ENCODE data around the gene NCR3LG1. TPM values are rescaled to one million over a fixed set of nuclear protein-coding genes. Genes with fewer than 3 reads are reported as not detected.

NCR3LG1 gene
- total and polyA plus RNA-seq, 8 donors = under 0.01 to 13.6 (median 4.1) TPM; not detected in 1

- Histone ChIP-seq H3K9me3 (no peaks in the 10 kb centered on the region), H3K27ac (peak overlapping the region; percentile 68 to 83 (median 73)), H3K36me3 (no peaks in the 10 kb centered on the region), H3K4me1 (peaks cover 21 to 43% (median 28%) of the 10 kb centered on the region in 4 donors), H3K27me3 (peaks cover 0 to 32% (median 0%) of the 10 kb centered on the region in 3 donors), H3K4me3 (no peak overlapping the region)
- 34 to 63% (median 52%) methylated on average over 15 of the region's 15 CpGs for WGBS, 5 donors
- intact Hi-C loops (cut with DNase I; ENCODE audit: low total_unique reads) = no loop called here
- peak; percentile 86 to 97 for DNase-seq
- TF ChIP-seq POLR2AphosphoS5 (IDR thresholded peaks at IDR 0.05) = peak in 2 of 3 donors; percentile 57 to 68
- TF ChIP-seq EP300 (IDR thresholded peaks at IDR 0.05) = no peak
- no peak for TF ChIP-seq POLR2A (IDR thresholded peaks at IDR 0.05)
- no peak for TF ChIP-seq CTCF (IDR thresholded peaks at IDR 0.05)
Measured at GRCh38 chr11:17413414-17414316, 62.1 kb downstream of the NCR3LG1 start.

- H3K4me1 ChIP-seq = peaks cover 21 to 43% (median 28%) of the 10 kb centered on the region in 4 donors
- H3K4me3 ChIP-seq = no peak overlapping the region
- H3K36me3 ChIP-seq = no peaks in the 10 kb centered on the region
- H3K27ac ChIP-seq = peak overlapping the region; percentile 68 to 83 (median 73)
- H3K9me3 ChIP-seq = no peaks in the 10 kb centered on the region
- TF ChIP-seq CTCF (IDR thresholded peaks at IDR 0.05) = no peak
- intact Hi-C loops (cut with DNase I; ENCODE audit: low total_unique reads) = no loop called here
- peak; percentile 49 to 61 for DNase-seq
- 59 to 81% (median 66%) methylated on average over 6 to 8 of the region's 8 CpGs for WGBS, 5 donors
- peaks cover 0 to 34% (median 0%) of the 10 kb centered on the region in 3 donors for H3K27me3 ChIP-seq
Measured at GRCh38 chr11:17414317-17414737, 62.7 kb downstream of the NCR3LG1 start.

GRCh38 chr11:17414992-17415391 lies 63.4 kb downstream of the NCR3LG1 start:
- no peak for TF ChIP-seq EP300 (IDR thresholded peaks at IDR 0.05)
- no peak for TF ChIP-seq CTCF (IDR thresholded peaks at IDR 0.05)
- TF ChIP-seq POLR2AphosphoS5 (IDR thresholded peaks at IDR 0.05) = no peak
- no peak for TF ChIP-seq POLR2A (IDR thresholded peaks at IDR 0.05)
- Histone ChIP-seq H3K4me3 (no peak overlapping the region), H3K4me1 (peaks cover 21 to 43% (median 28%) of the 10 kb centered on the region in 4 donors), H3K36me3 (no peaks in the 10 kb centered on the region), H3K27ac (peak overlapping the region in 2 of 5 donors; percentile 4 to 83), H3K27me3 (peaks cover 0 to 35% (median 0%) of the 10 kb centered on the region in 3 donors), H3K9me3 (no peaks in the 10 kb centered on the region)
- DNase-seq = no peak
- intact Hi-C loops (cut with DNase I; ENCODE audit: low total_unique reads) = no loop called here
- 79 to 96% (median 90%) methylated on average over 5 of the region's 5 CpGs for WGBS, 5 donors

- TF ChIP-seq POLR2AphosphoS5 (IDR thresholded peaks at IDR 0.05) (no peak), POLR2A (IDR thresholded peaks at IDR 0.05) (no peak), CTCF (IDR thresholded peaks at IDR 0.05) (no peak), EP300 (IDR thresholded peaks at IDR 0.05) (no peak)
- H3K27me3 ChIP-seq = peaks cover 0 to 42% (median 0%) of the 10 kb centered on the region in 3 donors
- H3K4me3 ChIP-seq = no peak overlapping the region
- H3K9me3 ChIP-seq = no peaks in the 10 kb centered on the region
- H3K36me3 ChIP-seq = no peaks in the 10 kb centered on the region
- no peak for DNase-seq
- intact Hi-C loops (cut with DNase I; ENCODE audit: low total_unique reads) = no loop called here
- H3K4me1 ChIP-seq = peaks cover 21 to 37% (median 26%) of the 10 kb centered on the region in 4 donors
- 72 to 83% (median 78%) methylated on average over 2 to 6 of the region's 6 CpGs for WGBS, 5 donors
- no peak overlapping the region for H3K27ac ChIP-seq
Measured at GRCh38 chr11:17415523-17416104, 64.0 kb downstream of the NCR3LG1 start.
